GM21717 (cell line): ENCODE data around the gene SPG21.
"Not testable (repeated sequence)": the region's sequence is repeated elsewhere in the genome, so short reads cannot be mapped to it uniquely, and the experiment has no call there.

Source experiments
- ATAC-seq: cut with Tn5 transposase; IDR thresholded peaks from one replicate; pipeline ENCODE4 v1.9.1; 2021; ENCODE audit warnings: mild to moderate bottlenecking, moderate library complexity; ENCODE audit not compliant: unreplicated experiment

SPG21 gene

GRCh38 chr15:64989416-64990167 lies at the start of gene SPG21:
Gene SPG21, minus strand, starts transcription at chr15:64989914. Its CDS starts 6,345 bp downstream, at chr15:64983569.
- ATAC-seq, result peak; percentile 90

DNA sequence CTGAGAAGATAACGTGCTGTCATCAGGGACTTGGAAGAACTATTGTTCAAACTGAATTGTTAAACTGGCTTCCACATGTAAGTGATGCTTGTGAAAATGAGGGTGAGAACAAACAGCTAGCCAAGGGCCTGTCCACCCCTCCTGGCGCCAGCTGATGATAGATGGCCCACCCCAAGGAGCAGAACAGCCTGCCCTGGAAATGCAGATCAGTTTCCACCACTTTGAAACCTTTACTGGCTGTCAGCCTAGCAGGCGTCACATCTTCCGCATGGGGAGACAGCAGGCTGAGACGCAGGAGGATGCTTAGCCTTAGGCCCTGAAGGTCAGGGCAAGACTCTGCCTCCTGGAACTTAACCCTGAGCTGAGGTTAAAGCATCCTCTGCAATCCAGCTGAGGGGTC lies 49.1 kb upstream of the SPG21 start:
- ATAC-seq, result no peak

GRCh38 chr15:65038428-65038827 lies 48.7 kb upstream of the SPG21 start:
- no peak for ATAC-seq

DNA sequence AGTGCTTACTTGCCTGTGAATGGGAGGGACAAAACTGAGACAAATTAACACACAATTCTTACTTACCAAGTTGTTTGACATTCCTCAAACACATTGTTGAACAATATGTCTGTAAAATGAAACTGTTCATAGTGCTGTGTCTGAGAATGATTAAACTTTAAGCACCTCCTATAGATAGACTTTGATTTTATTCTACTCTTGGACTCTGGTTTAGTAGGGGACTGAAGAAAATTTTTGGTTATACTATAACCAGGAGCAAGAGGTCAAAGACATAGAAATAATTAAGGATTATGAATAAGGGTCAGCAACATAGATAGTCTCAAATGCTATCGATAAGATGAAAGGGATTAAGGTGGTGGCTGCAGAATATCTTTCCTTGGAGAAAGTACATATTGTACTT lies 47.6 kb upstream of the SPG21 start:
- no peak for ATAC-seq

GRCh38 chr15:65034719-65035118 lies 45.0 kb upstream of the SPG21 start:
- ATAC-seq, result no peak

DNA sequence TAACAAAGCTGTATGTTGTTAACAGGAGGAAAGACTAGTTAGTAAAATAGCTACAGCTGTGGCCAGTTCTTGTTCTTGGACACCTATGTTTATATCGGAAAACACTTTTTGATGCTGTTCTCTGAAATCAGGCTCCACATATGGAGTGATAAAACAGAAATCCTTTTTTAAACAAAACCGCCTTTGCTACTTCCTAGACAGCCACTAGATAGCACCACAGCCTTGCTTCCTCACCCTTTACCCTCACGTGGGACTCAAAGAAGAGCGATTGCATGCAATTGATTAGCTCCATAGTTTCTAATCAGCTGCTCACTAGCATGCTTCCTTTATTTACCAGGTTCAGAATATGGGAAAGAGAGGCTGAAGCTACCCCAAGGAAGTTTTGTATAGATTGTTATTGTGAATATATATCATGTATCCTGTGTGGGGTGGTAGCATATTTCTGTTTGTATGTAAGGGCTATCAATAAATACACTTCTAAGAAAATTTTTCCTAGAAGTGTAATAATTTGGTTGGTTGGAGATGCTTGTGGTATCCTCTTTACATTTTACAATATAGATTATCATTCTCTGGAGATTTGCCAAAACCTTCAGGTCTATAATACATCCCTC lies 44.0 kb upstream of the SPG21 start:
- ATAC-seq, result no peak

DNA sequence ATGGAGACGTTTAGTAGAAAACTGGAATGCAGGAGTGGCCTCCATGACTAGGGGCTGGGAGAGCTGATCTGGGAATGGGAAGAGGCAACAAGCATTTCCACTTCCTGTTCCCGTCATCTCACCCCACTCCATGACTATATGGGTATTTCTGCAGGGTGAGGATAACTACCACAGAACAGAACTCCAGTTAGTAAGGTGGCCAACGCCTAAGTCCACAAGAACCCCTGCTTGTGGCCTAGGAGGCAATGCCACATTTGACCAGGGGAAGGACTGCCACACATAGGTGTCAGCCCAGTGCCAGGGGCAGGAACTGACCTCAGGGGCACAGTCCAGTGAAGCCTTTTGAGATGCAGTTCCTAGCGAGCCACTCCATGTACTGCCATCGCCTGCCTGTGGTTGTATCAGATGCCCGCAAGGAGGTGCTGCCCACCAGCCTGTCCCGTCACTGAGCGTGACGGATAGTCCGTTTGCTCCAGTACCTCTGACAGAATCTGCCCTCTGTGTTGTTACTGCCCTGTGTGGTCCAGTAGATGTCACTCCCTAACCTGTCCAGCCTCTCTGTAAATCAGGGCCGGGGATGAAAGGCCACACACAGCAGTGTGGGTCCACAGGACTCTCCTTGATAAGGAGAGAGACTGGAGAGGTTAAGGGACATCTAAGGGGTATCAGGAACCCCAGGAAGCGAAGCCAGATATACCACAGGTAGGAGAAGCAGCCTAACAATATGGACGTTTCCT lies 43.3 kb upstream of the SPG21 start:
- no peak for ATAC-seq

GRCh38 chr15:65029736-65030208 lies 40.1 kb upstream of the SPG21 start:
- no peak for ATAC-seq

- peak; percentile 56 for ATAC-seq
Measured at GRCh38 chr15:65028921-65029735, 39.4 kb upstream of the SPG21 start, which contains the start of gene MTFMT. Gene MTFMT, minus strand, starts transcription at chr15:65029639. Its CDS starts 26 bp downstream, at chr15:65029613.

DNA sequence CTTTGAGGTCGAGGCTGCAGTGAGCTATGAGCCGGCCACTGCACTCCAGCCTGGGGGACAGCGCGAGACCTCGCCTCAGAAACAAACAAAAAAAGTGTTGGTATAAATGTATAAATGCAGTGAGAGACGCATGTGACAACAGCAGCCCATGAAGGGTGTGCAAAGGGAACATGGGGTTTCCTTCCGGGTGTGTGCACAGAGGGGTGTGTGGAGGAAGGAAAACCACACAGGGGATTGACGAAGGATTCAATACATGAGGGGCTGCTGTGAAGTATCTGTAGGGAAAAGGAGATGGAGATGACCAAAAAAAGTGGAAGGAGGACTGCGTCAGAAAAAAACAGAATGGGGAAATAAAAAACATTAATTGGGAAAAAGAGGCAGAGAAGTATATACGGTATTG lies 38.6 kb upstream of the SPG21 start:
- no peak for ATAC-seq

- no peak for ATAC-seq
Measured at GRCh38 chr15:65027593-65027992, 37.9 kb upstream of the SPG21 start.

DNA sequence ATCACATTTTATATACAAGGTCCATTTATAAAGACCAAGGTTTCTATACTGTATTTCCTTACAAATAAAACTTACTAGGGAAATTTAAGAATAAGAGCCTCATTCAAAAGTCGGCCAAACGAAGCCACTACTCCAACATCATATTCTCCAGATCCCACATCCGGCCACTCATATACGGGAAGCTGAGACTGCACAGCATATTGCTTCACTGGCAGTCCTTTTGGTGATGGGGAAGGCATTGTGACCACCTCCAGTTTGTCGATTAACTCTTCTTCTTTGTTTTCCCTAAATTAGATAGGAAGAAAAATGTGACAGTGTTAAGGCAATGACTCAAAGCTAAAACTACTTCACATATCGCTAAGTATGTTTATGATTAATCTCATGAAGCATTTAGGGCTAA lies 37.0 kb upstream of the SPG21 start:
- no peak for ATAC-seq

GRCh38 chr15:65021488-65021887 lies 31.8 kb upstream of the SPG21 start:
- ATAC-seq, result no peak

DNA sequence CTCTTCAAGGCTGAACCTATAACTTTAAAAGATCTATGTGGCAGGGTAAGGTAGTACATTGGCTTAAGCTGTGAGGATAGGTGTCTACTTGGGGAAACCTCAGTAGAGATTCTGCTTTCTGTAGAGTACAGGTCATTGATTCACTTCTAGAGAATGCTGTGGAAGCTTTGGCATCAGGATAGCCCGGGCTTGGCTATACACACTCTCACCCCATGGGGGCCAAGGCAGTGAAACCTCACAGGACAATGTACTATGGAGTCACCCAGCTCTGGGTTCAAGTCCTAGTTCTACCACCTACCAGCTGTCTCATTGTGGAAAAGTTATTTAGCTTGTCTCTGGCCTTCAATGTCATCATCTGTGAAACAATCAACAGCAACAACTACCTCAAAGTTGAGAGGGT lies 30.7 kb upstream of the SPG21 start:
- no peak for ATAC-seq

DNA sequence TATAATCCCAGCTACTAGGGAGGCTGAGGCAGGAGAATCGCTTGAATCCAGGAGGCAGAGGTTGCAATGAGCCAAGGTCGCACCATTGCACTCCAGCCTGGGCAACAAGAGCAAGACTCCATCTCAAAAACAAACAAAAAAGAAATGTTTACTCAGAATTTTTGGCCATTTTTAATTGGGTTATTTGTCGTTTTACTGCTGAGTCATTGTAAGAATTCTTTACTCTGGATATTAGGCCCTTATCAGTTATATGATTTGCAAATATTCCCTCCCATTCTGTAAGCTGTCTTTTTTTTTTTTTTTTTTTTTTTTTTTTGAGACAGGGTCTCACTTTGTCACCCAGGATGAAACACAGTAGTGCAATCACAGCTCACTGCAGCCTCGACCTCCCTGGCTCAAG lies 21.5 kb upstream of the SPG21 start:
- ATAC-seq, result not testable (repeated sequence)

GRCh38 chr15:65008983-65009382 lies 19.3 kb upstream of the SPG21 start:
- no peak for ATAC-seq

GRCh38 chr15:65006876-65007275 lies 17.2 kb upstream of the SPG21 start:
- ATAC-seq, result no peak

DNA sequence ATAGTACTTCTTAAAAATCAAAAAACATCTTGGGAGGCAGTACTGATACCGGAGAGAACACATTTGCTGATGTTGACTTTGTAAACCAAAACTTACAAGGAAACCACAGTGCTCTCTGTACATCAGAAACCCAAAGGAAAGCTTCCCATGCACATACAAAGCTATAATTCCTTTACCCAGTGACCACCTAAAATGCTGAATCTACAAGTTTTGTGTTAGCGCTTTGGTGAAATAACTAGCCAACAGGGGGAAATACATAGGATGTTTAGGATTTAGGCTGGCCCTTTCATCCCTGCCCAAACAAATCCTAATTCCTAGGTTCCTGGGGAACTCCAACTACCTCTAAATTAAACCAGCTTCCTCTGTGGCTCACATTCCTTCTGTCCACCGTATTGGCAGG lies 15.3 kb upstream of the SPG21 start:
- no peak for ATAC-seq

DNA sequence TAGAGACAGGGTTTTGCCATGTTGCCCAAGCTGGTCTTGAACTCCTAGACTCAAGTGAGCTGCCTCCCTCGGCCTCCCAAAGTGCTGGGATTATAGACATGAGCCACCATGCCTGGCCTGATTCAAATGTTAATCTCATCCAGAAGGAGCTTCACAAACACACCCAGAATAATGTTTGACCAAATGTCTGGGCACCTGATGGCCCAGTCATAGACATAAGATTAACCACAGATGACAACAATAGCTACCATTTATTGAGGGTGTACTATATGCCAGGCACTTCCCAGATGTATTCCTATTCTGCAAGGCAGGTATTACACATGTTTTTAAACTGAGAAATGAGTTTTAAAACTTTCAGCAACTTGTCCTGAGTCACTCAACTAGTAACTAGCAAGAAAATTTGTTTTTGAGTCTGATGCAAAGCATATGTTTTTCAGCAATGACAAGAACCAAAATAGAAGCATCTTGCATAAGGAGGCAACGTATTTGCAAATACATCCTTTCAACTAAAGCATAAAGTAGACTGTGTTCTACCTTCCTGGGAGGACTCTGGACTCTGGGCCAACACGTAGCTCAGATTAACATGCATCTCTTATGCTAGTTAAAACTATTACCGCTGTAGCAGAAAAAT lies 8.1 kb upstream of the SPG21 start:
- no peak for ATAC-seq

- no peak for ATAC-seq
Measured at GRCh38 chr15:64997066-64997465, 7.4 kb upstream of the SPG21 start.
